Activated CD8-positive, alpha-beta T cell treated with anti-CD3 and anti-CD28 coated beads for 36 hours (primary cell): ENCODE results near the gene DOLPP1. TPM values are rescaled to one million over a fixed set of nuclear protein-coding genes. Genes with fewer than 3 reads are reported as not detected.
A peak's percentile ranks its signal among the peaks of the same experiment; 100 is the strongest.

ENCODE experiments used
- ATAC-seq: fragments of 200-7000 bp; cut with Tn5 transposase; one replicate; pipeline ENCODE4 v1.10.0; 2021; ENCODE audit warnings: mild to moderate bottlenecking, moderate library complexity
- CTCF ChIA-PET: fragments of 350-600 bp; sonication (Branson Sonifier 250); formaldehyde crosslinking; loops from one replicate; lab custom pipeline; 2021; ENCODE audit warnings: antibody characterized with exemption; lab: Charles Lee
- POLR2A ChIA-PET: fragments of 350-600 bp; sonication (Branson Sonifier 250); formaldehyde crosslinking; loops from one replicate; lab custom pipeline; 2021; ENCODE audit warnings: antibody characterized with exemption; lab: Charles Lee
- DNase-seq: peaks from one replicate; pipeline ENCODE4 v3.0.0-alpha.2; 2020
- H3K27ac Mint-ChIP-seq: one replicate; pipeline ENCODE4 v1.8.0; 2021; ENCODE audit warnings: mild to moderate bottlenecking, mixed read lengths
- H3K27me3 Mint-ChIP-seq: one replicate; pipeline ENCODE4 v1.8.0; 2021; ENCODE audit warnings: mixed read lengths
- H3K36me3 Mint-ChIP-seq: one replicate; pipeline ENCODE4 v1.8.0; 2021; ENCODE audit warnings: low read depth, mixed read lengths
- H3K4me1 Mint-ChIP-seq: one replicate; pipeline ENCODE4 v1.8.0; 2021; ENCODE audit warnings: low read depth, mixed read lengths
- H3K4me3 Mint-ChIP-seq: one replicate; pipeline ENCODE4 v1.8.0; 2021; ENCODE audit warnings: mild to moderate bottlenecking, moderate library complexity, mixed read lengths
- H3K9me3 Mint-ChIP-seq: one replicate; pipeline ENCODE4 v1.8.0; 2021; ENCODE audit warnings: mixed read lengths
- intact Hi-C: fragments of 100-400 bp; cut with micrococcal nuclease; formaldehyde crosslinking; loops from one replicate; pipeline ENCODE4 v1.10.0; 2022
- total RNA-seq, 2 experiments: library from RNA; stranded (reverse); gene quantifications; one replicate each; pipeline ENCODE4 v1.2.3, GENCODE V29; 2021
- TF ChIP-seq, protein P1 (sequence below): fragments of 200-600 bp; IDR thresholded peaks from one replicate; pipeline ENCODE4 v1.8.0; 2022; ENCODE audit warnings: antibody characterized with exemption, mild to moderate bottlenecking

The DOLPP1 gene
- total RNA-seq, 2 experiments from 2014 or later = 12.7 to 15.2 TPM

DNA sequence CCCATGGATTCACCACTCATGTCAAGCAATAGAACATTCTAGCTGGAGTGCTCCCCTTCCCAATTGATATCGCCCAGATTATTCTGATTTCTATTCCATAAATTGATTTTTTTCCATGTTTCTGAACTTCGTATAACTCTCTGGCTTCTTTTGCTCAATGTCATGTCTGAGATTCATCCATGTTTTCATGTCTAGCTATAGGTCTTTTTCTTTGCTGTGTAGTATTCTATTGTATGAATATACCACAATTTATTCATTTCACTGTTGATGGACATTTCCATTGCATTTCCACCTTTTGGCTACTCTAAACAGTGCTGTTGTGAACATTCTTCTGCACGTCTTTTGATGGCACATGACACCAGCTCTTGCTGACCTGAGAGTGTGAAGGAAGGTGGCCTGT lies 49.9 kb downstream of the DOLPP1 start:
- CTCF ChIA-PET = interaction anchor here (0.7 to 3.9 kb wide), 23 partner anchors 10 to 656 kb away, joined by 3 to 116 read pairs (median 6); partner anchors contain the start of genes C9orf50, DOLPP1, NTMT1 and PTPA
- POLR2A ChIA-PET = interaction anchor here (1.2 to 1.3 kb wide), 2 partner anchors 17 to 43 kb away, joined by 3 to 4 read pairs; no protein-coding TSS in a partner anchor
- no peak for ATAC-seq
- Mint-ChIP-seq H3K36me3 (peaks cover 16% of the 10 kb centered on the region), H3K27me3 (no peaks in the 10 kb centered on the region), H3K9me3 (no peaks in the 10 kb centered on the region), H3K27ac (no peak overlapping the region), H3K4me3 (no peak overlapping the region), H3K4me1 (peaks cover 7% of the 10 kb centered on the region)
- intact Hi-C loops = no loop called here
- TF ChIP-seq, protein P1, sequence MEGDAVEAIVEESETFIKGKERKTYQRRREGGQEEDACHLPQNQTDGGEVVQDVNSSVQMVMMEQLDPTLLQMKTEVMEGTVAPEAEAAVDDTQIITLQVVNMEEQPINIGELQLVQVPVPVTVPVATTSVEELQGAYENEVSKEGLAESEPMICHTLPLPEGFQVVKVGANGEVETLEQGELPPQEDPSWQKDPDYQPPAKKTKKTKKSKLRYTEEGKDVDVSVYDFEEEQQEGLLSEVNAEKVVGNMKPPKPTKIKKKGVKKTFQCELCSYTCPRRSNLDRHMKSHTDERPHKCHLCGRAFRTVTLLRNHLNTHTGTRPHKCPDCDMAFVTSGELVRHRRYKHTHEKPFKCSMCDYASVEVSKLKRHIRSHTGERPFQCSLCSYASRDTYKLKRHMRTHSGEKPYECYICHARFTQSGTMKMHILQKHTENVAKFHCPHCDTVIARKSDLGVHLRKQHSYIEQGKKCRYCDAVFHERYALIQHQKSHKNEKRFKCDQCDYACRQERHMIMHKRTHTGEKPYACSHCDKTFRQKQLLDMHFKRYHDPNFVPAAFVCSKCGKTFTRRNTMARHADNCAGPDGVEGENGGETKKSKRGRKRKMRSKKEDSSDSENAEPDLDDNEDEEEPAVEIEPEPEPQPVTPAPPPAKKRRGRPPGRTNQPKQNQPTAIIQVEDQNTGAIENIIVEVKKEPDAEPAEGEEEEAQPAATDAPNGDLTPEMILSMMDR = no peak
- no peak for DNase-seq

DNA sequence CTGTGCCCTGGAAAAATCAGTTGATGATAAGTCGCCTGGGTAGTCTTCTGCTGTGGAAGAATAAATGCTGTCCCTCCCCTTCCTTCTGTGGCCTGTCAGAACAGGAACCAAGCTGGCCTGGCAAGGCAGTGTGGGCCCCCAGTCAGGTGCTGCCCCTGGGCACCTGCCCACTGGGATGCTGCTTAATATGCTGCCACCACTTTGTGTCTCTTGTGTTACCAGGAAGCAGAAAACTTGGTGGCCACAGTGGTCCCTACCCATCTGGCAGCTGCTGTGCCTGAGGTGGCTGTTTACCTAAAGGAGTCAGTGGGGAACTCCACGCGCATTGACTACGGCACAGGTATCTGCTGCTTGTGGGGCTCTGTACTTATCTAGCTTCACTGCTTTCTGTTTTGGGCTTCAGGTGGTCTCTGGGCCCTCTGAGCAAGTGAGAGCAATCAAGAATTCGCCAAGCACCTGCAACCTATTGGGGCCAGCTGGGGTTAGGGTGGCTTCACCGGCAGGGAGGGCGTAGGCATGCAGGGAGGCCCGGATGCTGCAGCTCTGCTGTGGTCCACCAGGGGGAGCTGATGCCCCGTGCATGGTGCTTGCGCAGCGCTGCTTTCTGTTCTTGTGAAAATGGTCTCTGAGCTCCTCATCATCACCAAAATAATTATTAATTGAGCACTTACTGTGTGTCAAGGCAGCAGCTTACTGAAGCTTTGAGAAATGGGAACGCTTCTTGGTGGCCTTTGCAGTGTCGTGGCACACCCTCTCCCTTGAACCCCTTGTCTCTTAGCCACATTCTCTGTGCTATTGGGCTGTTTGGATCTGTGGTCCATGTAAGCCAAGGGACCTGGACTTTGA lies 50.6 kb downstream of the DOLPP1 start:
- H3K9me3 Mint-ChIP-seq = no peaks in the 10 kb centered on the region
- no peaks in the 10 kb centered on the region for H3K27me3 Mint-ChIP-seq
- H3K4me1 Mint-ChIP-seq = peaks cover 7% of the 10 kb centered on the region
- DNase-seq (peak; percentile 89), ATAC-seq (peak; percentile 100)
- no peak overlapping the region for H3K27ac Mint-ChIP-seq
- intact Hi-C loops = no loop called here
- ChIA-PET CTCF (interaction anchor here (0.6 to 3.9 kb wide), 66 partner anchors 9 to 659 kb away, joined by 3 to 116 read pairs (median 4); partner anchors contain the start of genes C9orf50, DOLPP1, MIGA2 and NTMT1), POLR2A (interaction anchor here (0.7 to 1.3 kb wide), 3 partner anchors 18 to 489 kb away, joined by 3 to 4 read pairs (median 3); no protein-coding TSS in a partner anchor)
- H3K4me3 Mint-ChIP-seq = no peak overlapping the region
- TF ChIP-seq, protein P1 = peak; percentile 98
- H3K36me3 Mint-ChIP-seq = peaks cover 13% of the 10 kb centered on the region

- TF ChIP-seq, protein P1 = no peak
- ChIA-PET CTCF (interaction anchor here (1.1 to 3.9 kb wide), 7 partner anchors 8 to 596 kb away, joined by 3 to 116 read pairs (median 14); partner anchors contain the start of gene PTPA), POLR2A (no interaction called here)
- intact Hi-C loops = no loop called here
- Mint-ChIP-seq H3K27ac (no peak overlapping the region), H3K36me3 (peaks cover 19% of the 10 kb centered on the region), H3K4me3 (no peak overlapping the region), H3K27me3 (no peaks in the 10 kb centered on the region), H3K9me3 (no peaks in the 10 kb centered on the region), H3K4me1 (peaks cover 7% of the 10 kb centered on the region)
- DNase-seq (no peak), ATAC-seq (no peak)
These were observed 52.2 kb downstream of the DOLPP1 start for GRCh38 chr9:129133082-129133481.

- peaks cover 23% of the 10 kb centered on the region for H3K36me3 Mint-ChIP-seq
- intact Hi-C loops = loop anchor here (5.0 kb wide), 1 partner anchor 477 kb away; no protein-coding TSS in a partner anchor
- no peaks in the 10 kb centered on the region for H3K9me3 Mint-ChIP-seq
- no peak overlapping the region for H3K27ac Mint-ChIP-seq
- H3K27me3 Mint-ChIP-seq = no peaks in the 10 kb centered on the region
- no peak overlapping the region for H3K4me3 Mint-ChIP-seq
- TF ChIP-seq, protein P1 = no peak
- CTCF ChIA-PET = interaction anchor here (1.2 to 2.3 kb wide), 3 partner anchors 7 to 489 kb away, joined by 4 to 14 read pairs (median 5); no protein-coding TSS in a partner anchor
- ATAC-seq = no peak
- peaks cover 20% of the 10 kb centered on the region for H3K4me1 Mint-ChIP-seq
- POLR2A ChIA-PET = no interaction called here
- no peak for DNase-seq
These were observed 54.6 kb downstream of the DOLPP1 start for GRCh38 chr9:129135476-129135875.
